T-helper 2 cell treated with Interferon-gamma antibody and Interleukin-4, amounts not matched to agents 100 ng/mL and 5 ng/mL, for 36 hours (primary cell): ENCODE results near the gene SLC26A11. TPM values are rescaled to one million over a fixed set of nuclear protein-coding genes. Genes with fewer than 3 reads are reported as not detected.

Experiments used
- intact Hi-C: fragments of 100-400 bp; cut with micrococcal nuclease; formaldehyde crosslinking; loops from one replicate; pipeline ENCODE4 v1.15.1; 2023
- total RNA-seq: library from RNA; stranded (reverse); gene quantifications from 2 replicates; pipeline ENCODE4 v1.2.3, GENCODE V29; 2022

The SLC26A11 gene
- total RNA-seq, 1 donor from 2014 or later, result 10.2 TPM

DNA sequence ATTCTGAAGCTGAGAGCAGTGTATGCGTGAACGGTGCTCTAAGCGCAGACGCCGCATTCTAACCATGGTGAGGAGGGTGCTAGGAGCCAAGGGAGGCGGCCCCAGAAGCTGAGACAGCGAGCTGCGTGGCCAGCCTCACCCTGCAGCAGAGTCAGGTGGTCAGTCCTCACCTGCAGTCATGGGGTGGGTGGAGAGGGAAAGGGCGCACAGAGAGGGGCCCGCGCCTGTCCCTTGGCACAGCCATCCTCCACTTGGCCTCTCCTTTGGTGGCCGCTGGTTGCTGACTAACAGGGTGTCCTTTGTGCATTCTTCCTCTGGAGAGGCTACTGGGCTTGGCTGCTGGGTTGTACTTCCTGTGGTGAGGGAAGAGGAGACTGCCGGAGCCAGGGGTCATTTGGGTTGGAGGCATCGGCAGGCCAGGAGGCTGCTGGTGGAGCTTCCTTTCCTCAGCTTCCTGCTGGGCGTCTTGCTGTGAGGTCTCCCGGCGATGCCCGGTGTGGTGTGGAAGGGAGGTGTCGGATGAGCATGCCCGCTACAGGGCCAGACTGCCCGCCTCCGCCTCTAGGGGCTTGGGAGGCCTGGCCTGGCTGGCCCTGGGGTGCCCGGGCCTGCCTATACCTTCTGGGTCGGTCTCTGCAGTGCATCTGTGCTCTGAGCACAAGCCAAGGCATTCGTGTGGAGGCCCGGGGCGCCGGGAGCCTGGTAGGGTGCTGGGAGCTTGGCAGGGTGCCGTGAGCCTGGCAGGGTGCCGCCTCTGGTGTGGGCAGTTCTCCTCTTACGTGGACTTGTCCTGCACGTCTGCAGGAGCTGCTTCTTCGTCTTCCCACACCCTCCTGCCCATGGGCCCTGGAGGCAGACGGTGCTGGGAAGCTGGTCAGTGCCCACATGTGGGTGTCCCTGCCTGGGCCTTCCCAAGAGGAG is 57.8 kb downstream of the SLC26A11 start:
- intact Hi-C loops, result no loop called here

GRCh38 chr17:80279895-80280294 is 59.7 kb downstream of the SLC26A11 start:
- intact Hi-C loops, result no loop called here

DNA sequence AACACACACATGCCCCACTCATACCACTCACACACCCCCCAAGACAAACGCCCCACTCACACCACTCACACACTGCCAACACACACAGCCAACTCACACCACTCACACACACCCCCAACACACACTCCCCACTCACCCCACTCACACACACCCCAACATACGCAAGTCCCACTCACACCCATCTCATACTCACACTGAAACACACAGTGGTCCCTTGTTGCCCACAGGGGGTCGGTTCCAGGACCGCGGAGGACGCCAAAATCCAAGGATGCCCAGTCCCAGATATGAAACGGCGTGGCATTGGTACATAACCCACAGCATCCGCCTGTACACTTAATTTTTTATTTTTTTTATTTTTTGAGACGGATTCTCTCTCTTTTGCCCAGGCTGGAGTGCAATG is 61.3 kb downstream of the SLC26A11 start:
- intact Hi-C loops, result no loop called here

GRCh38 chr17:80283116-80283852 is 63.1 kb downstream of the SLC26A11 start:
- intact Hi-C loops, result no loop called here

- intact Hi-C loops, result no loop called here
Measured at GRCh38 chr17:80284631-80285030, 64.4 kb downstream of the SLC26A11 start.

GRCh38 chr17:80285237-80285920 is 65.2 kb downstream of the SLC26A11 start:
- intact Hi-C loops, result no loop called here

DNA sequence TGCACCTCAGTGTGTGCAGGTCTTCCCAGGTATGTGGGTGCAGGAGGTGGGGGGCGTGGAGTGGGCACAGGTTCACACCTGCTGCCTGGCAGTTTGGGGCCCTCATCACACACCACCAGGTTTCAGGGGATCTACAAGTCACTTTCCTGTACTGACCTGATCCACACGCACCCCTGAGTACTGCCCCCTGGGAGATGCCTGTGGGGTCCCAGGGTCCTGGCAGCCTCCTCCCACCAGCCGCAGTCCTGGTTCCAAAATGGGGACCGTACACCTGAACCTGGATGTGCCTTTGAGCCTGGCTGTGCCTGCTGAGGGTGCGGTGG is 66.4 kb downstream of the SLC26A11 start:
- intact Hi-C loops, result no loop called here

DNA sequence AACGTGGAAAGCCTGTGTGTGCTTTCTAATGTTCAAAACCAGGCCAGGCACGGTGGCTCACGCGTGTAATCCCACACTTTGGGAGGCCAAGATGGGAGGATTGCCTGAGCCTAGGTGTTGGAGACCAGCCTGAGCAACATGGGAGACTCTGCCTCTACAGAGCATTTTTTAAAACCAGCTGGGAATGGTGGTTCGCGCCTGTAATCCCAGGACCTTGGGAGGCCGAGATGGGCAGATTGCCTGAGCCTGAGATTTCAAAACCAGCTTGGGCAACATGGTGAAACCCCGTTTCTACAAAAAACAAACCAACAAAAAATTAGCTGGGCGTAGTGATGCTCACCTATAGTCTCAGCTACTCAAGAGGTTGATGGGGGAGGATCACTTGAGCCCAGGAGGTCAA is 66.8 kb downstream of the SLC26A11 start:
- intact Hi-C loops, result no loop called here

- intact Hi-C loops, result no loop called here
Measured at GRCh38 chr17:80287806-80288567, 67.8 kb downstream of the SLC26A11 start.

- intact Hi-C loops, result no loop called here
Measured at GRCh38 chr17:80289616-80290015, 69.4 kb downstream of the SLC26A11 start.

- intact Hi-C loops, result no loop called here
Measured at GRCh38 chr17:80290156-80290555, 69.9 kb downstream of the SLC26A11 start.

GRCh38 chr17:80291260-80291659 is 71.0 kb downstream of the SLC26A11 start:
- intact Hi-C loops, result no loop called here

DNA sequence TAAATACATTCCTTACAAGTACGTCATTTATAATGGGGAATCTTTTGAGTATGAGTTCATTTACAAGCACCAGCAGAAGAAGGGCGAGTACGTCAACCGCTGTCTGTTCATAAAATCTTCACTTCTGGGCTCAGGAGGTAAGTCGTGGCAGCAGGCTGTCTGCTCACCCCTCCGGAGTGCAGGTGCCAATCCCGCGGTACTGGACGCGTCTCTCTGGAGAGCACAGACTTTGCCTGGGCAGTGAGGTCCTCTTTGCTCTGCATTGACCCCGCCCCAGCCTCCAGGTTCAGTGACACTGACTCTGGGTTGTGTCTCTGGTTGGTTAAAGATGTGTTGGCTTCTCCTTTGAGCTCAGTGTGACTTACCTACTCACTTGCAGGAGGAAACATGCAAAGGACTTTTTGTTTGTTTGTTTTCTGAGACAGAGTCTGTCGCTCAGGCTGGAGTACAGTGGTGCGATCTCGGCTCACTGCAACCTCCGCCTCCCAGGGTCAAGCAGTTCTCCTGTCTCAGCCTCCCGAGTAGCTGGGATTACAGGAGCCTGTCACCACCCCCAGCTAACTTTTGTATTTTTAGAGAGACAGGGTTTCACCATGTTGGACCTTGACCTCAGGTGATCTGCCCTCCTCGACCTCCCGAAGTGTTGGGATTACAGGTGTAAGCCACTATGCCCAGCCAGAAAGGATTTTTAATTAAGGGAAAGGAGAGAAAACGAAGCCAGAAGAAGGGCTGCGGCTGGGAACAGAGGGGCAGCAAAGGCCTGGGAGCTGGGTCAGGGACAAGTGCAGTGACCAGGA is 71.7 kb downstream of the SLC26A11 start:
- intact Hi-C loops, result no loop called here

DNA sequence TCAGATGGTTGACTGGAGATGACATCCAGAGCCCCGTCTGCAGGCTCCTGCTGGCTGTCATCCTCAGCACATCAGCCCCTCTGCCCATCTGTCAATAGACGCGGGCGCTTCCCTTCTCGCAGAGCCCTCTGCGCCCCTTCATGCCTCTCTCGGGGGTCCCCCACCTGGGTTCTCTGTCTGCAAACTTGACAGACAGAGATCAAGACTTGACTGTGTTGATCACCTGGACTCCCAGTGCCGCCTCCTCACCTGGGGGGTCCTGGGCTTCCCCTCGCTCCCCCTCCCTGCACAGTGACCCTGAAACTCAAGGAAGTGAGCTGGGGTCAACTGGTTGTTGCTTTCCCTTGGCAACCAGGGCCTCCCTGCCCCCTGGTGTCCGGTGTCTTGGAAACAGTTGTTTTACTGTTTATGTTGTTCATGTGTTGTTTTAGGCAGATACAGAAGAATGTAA is 72.3 kb downstream of the SLC26A11 start:
- intact Hi-C loops, result no loop called here

- intact Hi-C loops, result no loop called here
Measured at GRCh38 chr17:80294210-80294609, 74.0 kb downstream of the SLC26A11 start.

DNA sequence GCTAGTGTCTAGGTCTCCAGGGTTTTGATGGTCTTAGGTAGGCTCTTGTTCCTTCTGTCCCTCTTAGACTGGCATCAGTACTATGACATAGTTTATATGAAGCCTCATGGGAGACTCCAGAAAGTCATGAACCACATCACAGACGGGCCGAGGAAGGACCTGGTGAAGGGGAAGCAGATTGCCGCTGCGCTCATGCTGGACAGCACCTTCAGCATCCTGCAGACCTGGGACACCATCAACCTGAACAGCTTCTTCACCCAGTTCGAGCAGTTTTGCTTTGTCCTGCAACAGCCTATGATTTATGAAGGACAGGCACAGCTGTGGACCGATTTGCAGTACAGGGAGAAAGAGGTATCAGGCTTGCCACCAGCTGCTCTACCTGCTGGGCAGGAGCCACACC is 74.4 kb downstream of the SLC26A11 start:
- intact Hi-C loops, result no loop called here

- intact Hi-C loops, result no loop called here
Measured at GRCh38 chr17:80295146-80295545, 74.9 kb downstream of the SLC26A11 start.

GRCh38 chr17:80295559-80295958 is 75.3 kb downstream of the SLC26A11 start:
- intact Hi-C loops, result no loop called here

DNA sequence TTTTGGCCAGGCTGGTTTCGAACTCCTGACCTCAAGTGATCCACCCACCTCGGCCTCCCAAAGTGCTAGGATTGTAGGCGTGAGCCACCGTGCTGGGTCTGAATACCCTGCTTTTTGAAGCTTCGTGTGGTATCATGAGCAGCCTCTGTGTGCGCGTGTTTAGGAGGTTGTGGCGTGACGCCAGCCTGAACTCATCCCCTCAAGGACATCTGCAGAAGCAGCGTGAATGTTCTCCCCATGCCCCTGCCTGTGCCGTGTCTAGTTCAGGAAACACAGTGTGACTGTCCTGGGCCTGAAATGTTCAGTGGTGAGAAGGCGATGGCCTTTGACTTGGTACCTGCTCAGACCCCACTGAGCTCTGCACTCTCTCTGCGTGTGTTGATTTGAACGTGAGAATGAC is 76.0 kb downstream of the SLC26A11 start:
- intact Hi-C loops, result no loop called here

DNA sequence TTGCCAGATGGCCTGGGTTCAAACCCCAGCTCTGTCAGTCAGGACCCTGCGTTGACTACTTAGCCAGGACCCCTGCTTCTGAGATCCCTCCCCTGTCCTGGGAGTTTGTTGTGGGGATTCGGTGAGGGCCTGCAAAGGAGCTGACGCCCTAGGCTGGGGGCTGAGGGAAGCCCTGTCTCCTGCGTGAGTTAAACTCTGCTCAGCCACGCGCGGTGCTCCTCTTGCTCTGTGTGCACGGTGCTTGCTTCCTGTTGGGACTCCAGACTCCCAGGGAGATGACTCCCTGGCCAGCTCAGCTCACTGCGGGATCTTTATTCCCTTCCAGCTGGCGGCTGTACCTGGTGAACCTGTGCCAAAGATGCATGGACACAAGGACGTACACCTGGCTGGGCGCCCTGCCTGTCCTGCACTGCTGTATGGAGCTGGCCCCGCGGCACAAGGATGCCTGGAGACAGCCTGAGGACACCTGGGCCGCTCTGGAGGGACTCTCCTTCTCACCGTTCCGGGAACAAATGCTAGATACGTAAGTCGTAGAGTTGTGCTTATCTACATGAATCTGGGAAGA is 77.9 kb downstream of the SLC26A11 start:
- intact Hi-C loops, result no loop called here
